Occipital lobe (tissue), 2 donors: ENCODE data around the gene ARNT2. TPM values are rescaled to one million over a fixed set of nuclear protein-coding genes. Genes with fewer than 3 reads are reported as not detected.
"Not testable (repeated sequence)": the region's sequence is repeated elsewhere in the genome, so short reads cannot be mapped to it uniquely, and the experiment has no call there.

Experiments
- DNase-seq: peaks from one replicate; lab custom pipeline; 2025; lab: John Stamatoyannopoulos, UW
- total RNA-seq: library from RNA; depleted of rRNA; stranded (reverse); fragments of >200 nt; gene quantifications from one replicate; pipeline ENCODE4 v1.2.3, GENCODE V29; 2014

ARNT2 gene
- 56.6 TPM for total RNA-seq

DNA sequence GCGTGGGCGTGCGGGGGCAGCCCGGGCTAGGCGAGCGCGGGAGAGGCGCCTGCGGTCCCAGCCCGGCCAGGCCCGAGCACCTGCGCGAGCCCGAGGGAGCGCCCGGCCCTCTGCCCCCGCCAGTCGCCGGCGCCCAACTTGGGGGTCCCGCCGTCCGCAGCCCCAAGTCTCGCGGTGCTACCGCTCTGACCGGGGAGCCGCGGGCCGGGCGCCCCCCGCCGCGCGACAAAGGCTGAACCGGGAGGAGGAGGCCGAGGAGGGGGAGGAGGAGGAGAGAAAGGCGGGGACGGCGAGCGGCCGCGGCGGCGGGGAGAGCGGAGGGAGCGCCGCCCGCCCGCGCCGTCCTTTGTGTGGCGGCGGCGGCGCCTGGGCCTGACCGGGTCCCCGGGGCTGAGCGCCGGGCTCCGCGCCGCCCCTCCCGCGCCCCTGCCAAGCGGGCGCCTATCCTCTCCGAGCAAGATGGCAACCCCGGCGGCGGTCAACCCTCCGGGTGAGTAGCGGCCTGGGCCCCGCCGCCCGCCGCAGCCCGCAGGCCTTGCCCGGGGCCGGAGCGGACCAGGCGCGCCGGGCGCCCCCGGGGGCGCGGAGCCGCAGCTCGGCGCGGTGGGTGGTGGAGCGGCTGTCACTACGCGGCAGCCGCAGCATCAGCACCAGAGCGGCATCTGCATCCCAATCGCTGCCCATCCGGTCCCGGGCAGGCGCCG, at the start of gene ARNT2:
Gene ARNT2, plus strand, starts transcription at position 326 of the 704 bp plus-strand sequence. Its CDS starts 134 bp downstream, at position 460.
- peak; percentile 68 for DNase-seq

GRCh38 chr15:80367094-80367493, 37.1 kb upstream of the ARNT2 start:
- DNase-seq: no peak

GRCh38 chr15:80367661-80368060, 36.5 kb upstream of the ARNT2 start:
- no peak for DNase-seq

GRCh38 chr15:80371924-80372323, 32.3 kb upstream of the ARNT2 start:
- no peak for DNase-seq

- no peak for DNase-seq
Observed at GRCh38 chr15:80374441-80374840, 29.7 kb upstream of the ARNT2 start.

DNA sequence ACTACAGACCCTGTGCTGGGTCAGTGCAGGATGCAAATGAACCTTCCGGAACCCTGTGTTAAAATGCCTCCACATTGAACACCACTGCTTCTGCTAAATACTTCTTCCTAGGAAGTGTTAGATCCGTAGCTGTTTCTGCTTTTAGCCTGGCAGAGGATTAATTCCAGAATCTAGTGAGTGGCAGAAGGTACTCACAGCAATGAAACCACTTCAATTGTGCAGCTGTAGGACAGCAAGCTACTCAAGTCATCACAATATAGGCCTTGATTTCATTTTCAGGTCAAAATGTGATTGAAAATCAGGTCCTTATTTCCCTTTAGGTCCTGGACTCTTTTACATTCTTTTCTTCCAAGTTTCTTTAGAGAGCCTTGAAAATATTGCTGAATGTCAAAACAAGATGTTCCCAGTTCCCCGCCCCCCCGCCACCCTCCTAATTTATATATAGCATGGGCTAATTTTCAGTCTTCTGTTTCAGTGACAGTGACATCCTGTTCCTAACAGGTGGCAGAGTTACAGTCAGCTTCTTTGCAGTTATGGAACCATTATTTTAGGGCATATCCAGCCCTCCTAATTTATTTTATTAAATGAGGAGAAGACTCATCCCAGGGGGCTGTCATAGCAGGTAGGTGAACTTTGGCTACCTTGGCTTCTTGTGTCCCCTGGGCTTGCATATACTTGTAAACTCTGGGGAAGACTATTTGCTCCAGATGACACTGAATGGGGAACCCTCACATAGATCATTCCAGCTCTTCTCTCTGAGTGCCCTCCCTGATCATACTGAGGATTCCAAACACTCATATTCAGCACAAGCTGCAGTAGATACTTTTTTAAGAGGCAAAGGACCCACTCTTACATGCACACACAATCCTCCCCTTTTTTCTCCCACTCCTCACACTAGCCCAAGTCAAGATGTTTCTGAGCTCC, 28.0 kb upstream of the ARNT2 start:
- no peak for DNase-seq

DNA sequence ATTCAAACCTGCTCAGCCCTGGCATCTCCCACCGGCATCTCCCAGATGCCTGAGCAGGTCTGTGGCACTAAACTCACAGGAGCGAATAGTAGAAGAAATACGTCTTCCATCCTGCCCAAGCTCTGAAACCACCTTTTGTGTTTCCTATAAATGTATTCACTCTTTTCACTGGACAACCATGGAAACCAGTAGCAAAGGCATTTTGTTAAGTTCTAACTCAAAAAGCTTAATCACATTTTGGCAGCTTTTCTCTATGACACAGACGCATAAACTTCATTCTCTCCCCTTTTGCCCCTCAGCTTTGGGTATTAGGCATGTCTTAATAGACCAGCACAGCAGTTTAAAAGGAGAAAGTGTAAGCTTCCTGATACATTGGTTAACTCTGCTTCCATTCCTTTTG, 24.5 kb upstream of the ARNT2 start:
- no peak for DNase-seq

- no peak for DNase-seq
Observed at GRCh38 chr15:80380154-80380553, 24.0 kb upstream of the ARNT2 start.

DNA sequence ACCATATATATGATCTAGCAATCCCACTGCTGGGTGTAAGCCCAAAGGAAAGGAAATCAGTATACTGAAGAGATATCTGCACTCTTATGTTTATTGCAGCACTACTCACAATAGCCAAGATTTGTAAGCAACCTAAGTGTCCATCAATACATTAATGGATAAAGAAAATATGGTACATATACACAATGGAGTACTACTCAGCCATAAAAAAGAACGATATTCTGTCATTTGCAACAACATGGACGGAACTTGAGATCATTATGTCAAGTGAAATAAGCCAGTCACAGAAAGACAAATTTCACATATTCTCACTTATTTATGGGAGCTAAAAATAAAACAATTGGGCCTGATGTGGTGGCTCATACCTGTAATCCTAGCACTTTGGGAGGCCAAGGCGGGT, 21.9 kb upstream of the ARNT2 start:
- DNase-seq: no peak

DNA sequence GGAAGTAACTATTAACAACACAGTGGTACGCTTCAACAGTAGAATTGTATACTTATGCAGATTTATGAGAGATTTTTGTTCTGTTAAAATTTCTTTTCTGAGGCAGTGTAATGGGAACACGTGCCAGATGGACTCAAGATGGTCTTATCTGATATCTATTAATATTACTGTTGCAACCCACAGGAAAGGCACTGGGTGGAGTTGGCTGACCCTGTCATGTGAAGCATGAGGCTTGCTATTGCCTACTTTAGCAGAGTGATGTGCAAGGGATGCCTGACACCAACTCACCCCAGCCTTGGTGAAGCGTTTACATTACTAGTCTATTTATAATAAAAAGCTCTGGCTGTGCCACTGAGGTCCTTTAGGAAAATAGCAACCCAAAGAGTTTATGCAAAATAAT, 19.8 kb upstream of the ARNT2 start:
- DNase-seq: no peak

DNA sequence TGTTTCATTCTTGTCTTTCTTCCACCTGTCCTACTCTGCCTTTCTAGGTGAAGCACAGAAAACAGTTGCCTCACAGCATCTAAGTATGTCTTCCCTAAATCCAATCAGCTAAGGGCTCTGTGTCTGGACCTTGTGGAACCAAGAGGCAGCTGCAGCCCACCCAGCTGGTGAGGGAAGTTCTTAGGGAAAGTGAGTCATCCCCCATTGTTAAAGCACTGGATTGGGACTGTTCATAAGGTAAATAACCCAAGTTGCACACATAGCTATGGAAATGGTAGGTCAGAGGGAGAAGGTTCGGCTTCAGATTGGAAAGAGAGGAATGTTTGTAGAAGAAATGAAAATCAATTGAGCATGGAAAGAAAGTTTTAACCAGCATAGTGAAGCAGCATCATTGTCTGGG, 18.0 kb upstream of the ARNT2 start:
- no peak for DNase-seq

- no peak for DNase-seq
Observed at GRCh38 chr15:80388326-80388725, 15.9 kb upstream of the ARNT2 start.

- no peak for DNase-seq
Observed at GRCh38 chr15:80389370-80389769, 14.8 kb upstream of the ARNT2 start.

GRCh38 chr15:80390942-80391341, 13.2 kb upstream of the ARNT2 start:
- not testable (repeated sequence) for DNase-seq

DNA sequence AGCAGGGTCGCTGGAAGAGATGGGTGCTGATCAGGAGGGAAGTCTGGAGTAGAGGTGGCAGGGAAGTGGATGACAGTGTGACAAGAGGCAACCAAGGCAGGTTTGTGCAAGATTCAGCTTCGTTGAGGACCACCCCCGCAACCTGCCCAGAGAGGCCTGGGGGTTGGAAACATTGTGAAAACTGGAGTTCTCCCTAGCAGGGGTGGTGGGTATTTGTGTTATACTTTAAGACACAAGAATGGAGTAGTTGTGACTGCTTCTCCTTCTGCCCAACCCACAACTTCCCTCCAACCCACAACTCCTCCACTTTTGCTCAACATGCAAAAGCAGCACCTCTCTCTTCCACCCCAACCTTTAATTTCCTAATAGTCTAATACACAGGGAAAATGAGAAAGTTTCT, 8.6 kb upstream of the ARNT2 start:
- no peak for DNase-seq

- no peak for DNase-seq
Observed at GRCh38 chr15:80396096-80396495, 8.1 kb upstream of the ARNT2 start.

DNA sequence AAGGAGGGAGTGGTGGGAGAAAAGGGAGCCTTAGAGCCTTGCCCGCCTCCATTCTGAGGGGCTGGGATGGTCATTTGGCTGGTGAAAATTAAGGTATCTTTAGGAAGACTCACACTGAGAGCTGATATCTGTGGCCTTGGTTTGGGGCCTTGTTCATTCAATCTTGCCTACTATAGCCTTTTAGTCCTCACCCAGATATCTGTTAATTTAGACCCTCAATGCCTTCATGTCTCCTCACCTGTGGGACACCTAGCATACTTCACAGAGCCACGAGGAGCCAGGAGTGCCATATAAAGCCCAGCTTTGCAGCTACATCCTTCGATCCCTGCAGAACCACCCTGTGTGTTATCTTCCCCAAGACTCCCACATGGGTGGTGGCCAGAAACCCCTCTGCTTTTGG, 4.7 kb upstream of the ARNT2 start:
- DNase-seq: no peak

DNA sequence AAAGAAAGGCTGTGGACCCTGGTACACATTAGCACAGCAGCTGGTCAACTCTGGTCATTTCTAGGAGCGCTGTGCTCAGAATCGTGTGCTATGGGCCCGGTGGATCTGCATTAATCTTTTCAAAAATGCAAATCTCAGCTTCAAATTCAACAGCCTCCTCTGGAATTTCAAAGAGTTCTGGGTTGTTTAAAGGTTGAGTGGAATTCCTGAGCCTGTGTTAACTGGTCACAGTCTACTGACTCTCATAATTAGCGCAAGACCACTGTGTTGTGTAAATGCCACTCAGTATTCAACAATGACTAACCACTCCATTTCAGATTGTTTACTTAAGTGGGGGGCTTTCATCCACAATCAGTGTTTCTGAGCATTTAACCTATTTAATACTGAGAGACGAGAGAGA, 2.7 kb upstream of the ARNT2 start:
- no peak for DNase-seq

GRCh38 chr15:80402339-80402738, 1.8 kb upstream of the ARNT2 start:
- DNase-seq: no peak

DNA sequence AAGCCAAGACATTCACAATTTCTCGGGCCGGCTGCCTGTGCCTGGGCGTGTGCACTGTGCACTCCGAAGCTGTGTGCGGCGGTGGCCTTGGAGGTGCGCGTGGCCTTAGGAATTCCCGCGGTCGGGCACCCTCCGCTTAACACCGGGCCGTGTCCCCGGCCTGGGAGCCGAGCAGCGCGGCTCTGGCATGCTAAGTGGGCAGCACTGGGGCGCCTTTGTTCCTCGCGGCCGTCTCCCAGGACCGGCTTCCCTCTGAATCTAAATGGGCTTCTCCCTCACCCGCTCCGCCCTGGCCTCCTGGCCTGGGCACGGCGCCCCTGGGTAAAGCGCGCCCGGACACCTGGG, 498 bp upstream of the ARNT2 start:
- peak; percentile 68 for DNase-seq

DNA sequence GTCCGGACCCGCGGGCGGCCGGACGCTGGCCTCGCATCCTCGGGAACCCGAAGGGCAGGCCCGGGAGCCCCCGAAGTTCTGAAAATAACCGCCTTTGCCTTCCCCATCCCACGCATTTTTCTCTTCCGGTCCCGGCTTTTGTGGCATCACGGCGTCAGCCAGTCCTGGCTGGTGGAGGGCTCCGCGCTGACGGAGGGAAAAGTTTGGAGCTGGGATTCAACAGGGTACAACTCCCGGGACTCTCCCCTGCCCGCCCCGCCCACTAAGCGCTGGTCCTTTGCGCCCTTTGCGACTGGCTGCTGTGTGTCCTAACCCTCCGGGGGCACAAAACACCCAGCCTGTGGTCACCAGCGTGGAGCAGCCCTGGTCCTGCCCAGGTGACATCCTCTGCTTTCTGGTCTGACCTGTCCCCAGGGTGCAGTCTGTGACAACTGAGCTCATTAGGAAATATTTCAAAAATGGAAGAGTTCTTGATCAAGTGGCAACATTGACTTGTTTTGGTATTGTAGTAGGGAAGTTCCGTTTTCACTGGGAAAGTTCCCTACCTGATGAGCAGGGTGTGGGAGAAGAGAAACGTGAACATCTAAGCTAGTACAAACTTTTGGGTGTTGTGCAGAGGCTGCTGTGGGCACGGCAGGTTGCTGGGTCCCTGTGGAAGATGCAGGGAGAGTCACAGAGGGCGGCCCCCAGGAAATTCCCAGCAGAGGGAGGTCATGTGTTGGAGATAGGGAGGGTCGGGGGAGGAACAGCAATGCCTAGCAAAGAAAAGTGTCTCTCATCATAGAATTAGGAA, 775 bp downstream of the ARNT2 start:
- DNase-seq: peak; percentile 40

DNA sequence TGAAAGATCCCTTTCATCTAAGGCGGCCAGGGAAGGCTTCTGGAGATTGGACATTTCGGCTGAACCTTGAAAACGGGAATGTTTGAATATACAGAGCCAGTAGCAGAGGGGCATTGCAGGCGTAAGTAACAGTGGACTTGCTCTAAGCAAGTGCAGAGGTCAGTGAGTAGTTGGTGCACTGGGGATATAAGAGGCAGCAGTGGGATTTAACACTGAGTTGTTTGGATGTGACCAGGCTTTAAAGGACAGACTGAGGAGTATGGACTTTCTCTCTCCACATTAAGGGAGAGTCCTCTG, 1.3 kb downstream of the ARNT2 start:
- no peak for DNase-seq
